Glomerular visceral epithelial cell (primary cell): ENCODE data around the gene ZNF438.

Experiments used
- DNase-seq: peaks from one replicate; pipeline ENCODE4 v3.0.0-alpha.2; 2016; ENCODE audit errors: extremely low spot score

The ZNF438 gene

DNA sequence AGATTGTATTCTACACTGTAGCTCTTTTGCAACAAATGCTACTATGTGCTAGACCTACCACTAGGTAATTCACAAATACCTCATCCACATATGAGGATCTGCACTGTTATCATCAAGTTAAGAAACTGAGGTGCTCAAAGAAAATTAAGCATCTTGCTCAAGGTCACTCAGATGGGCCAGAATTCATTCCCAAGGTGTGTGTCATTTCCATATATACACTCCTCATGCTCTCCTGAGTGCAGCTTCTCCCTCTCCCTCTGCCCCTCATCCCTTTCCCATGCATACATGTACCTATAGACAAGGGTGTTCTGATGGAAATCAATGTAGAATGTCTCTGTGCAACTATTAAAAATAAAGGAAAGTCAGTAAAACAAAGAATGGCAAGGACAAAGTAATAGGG is 146.2 kb downstream of the ZNF438 start:
- no peak for DNase-seq

DNA sequence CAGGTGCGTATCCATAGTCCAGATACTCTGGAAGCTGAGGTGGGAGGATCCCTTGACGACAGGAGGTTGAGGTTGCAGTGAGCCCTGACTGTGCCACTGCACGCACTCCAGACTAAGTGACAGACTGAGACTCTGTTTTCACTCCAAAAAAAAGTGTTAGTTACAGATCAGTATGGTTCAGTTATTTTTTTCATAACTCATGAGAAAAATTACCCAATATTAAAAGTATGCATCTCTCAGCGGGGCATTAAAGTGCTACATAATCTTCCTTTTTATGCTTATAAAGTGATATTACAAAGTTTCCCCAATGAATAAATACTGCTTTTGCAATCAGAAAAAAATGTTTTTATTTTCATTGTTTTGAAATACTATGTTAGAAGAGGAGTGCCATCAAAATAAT is 147.9 kb downstream of the ZNF438 start:
- no peak for DNase-seq

DNA sequence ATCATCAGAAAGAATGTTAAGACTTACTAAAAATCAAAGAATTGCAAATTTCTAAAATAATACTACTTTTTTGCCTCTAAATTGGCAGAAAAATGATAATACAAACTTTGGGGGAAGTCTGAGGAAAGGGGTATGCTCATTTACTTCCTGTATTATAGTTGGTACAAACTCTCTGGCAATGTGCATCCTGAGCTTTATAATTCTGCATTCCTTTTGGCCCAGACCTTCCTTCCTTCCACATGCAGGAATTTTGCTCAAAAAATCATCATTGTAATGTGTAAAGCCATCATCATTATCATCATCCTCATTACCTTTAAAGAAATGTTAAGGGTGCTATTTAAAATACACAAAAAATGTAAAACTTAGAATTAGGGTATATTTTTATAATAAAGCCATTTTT is 148.5 kb downstream of the ZNF438 start:
- no peak for DNase-seq

DNA sequence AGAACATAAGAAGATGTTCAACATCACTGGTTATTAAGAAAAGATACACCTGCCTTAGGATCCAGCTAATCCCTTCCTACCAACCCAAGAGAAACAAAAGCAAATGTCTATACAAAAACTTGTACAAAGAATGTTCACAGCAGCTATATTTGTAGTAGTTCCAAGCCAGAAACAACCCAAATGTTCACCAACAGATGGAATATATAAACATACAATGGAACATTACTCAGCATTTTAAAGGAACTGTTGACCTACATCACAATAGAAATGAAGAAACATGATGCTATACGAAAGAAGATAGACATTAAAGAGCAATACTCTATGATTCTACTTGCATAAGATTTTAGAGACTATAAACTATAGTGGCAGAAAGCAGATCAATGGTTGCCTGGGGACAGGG is 149.4 kb downstream of the ZNF438 start:
- no peak for DNase-seq

DNA sequence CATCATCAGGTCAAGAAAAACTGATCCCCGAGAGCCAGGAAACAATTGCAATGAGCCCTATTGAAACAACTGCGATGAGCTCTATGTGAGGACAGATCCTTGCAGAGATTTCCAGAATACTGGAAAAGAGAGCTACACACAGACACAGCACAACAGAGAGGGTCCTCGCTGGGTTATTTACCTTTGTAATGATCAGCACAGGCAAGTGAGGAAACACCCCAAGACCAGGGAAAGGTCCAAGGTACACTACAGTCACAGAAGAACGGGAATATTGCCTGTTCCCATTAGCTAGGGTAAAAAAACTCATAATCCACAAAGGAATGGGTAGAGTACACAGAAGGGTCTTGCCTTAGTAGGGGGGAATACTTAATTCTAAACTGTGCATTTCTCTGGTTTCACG is 152.7 kb downstream of the ZNF438 start:
- no peak for DNase-seq

DNA sequence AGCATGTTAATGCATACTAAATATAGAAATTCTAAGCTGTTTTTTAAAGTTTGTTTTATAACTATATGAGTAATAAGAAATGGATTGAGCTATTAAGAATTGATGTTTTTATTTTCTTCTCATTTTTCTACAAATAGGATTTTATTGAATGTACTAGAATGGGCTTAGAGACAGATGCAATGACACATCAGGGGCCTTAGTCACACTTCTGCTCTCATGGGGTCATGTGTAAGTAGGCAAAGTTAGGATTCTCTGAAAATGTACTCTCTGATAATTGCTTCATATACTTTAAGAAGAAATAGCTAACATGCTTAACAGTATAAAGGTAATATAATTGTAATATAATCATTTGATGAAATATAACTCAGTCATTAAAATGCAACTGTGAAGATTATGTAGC is 154.6 kb downstream of the ZNF438 start:
- no peak for DNase-seq

DNA sequence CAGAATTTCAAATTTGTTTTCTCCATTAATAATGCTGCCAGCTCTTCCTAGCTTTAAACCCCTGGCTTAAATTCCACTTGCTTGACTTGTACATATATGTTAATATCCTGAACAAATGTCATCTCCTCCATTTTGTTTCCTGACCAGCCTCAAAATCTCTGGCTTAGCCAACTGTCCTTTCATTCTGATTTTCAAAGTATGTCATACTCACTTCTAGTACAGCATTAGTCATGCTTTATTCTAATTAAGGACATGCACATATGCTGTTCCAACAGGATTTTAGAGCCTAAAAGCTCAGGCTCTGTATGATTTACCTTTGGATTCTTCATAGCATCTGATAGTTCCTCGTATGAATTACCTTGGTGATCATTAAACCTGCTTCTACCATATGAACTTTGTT is 158.3 kb downstream of the ZNF438 start:
- DNase-seq: no peak

DNA sequence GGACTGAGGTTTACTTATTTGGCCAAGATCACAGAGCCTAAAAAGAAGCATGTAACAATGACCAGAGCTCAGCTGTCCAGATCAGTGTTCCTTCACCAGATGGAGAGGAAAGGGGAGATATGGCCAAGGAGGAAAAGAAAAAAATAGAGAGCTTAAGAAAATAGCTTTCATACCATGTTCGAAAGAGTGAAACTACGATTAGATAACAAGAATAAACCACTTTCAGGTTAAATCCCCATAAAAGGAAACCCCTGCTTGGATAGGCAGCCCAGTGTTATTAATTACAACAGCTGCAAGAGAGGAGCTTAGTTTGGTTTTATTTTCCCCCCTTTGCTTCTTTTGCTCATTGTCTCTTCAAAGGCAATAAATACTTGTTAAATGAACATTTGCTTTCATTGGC is 160.8 kb downstream of the ZNF438 start:
- no peak for DNase-seq

DNA sequence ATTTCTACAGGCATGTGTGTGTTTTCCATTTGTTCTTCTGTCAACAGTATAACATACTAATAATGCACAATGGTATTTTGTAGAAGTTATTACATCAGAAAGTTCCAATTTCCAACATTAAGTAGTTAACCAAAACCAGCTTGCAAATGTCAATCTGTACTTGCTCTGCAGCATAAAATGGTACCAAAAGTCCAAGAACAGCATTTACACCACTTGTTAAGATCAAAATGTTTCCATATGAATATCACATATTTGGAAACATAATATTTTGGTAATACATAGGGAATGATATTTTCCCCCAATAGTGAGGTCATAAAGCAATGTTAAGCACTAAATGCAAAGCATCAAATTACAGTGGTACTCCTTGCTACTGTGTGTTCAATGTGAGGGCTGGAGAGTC is 162.1 kb downstream of the ZNF438 start:
- DNase-seq: no peak

DNA sequence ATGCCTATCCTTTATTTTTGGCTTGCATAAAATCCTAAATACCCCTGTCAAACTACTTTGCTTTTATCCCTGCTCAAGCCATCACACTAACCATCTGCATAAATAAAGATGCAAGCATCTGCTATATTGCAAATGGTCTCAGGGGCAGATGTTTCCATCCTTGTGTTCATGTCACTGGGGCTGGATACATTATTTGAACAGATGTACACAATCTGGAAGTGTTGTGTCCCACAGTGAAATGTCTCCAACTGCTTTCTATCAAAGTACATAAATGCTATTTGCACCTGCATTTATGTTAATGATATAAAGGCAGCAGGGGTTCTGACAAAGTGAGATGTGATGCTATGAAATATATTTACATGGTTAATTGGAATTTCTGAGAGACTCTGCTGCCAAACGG is 163.1 kb downstream of the ZNF438 start:
- no peak for DNase-seq

DNA sequence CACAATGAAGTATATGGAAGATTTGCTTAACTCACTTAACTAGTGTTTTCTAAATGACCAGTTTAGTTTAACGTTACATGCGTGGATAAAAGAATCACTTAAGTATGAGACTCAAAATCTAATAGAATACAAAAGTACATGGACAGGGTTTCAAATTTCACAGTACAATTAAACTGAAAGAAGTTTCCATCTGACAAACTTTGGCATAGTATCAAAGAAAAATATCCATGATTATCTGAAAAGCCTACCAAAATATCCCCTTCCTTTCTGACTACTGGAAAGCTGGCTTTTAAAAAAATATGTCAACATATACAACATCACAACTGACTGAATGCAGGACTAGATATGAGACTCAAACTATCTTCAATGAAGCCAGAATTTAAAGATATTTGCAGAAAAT is 164.8 kb downstream of the ZNF438 start:
- DNase-seq: no peak

DNA sequence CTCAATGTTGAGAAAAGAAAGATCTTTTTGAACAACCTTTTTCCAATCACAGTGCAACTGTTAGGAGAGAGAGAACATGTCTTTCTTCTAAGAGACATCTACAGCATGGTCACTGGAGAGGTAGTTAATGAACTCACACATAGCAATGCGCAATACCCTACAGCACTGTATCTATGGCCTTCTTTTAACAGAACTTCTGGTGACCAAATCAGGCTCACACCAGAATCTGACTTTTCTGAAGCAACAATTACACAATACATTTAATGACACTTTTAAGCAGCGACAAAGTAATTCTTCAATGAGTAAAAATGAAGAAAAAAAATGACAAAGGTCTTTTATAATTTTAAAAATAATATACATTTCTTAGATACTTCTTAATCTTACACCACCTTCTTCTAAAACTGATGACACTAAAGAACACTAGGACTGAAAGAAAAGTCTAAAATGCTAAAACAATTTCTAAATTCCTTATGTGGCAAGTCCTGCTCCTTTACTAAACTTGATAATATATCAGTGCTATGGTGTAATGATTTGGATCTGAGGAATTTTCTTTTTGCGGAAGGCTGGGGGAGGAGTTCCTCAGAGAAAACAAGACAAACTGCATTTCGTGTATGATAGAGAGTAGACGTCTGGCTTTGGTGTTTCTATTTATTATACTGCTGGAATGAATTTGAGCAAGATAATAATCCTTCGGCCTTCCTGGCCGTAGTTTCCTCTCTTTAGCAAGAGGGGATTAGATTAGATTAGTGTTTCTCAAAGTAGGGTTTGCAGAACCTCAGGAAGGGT is 166.3 kb downstream of the ZNF438 start:
- no peak for DNase-seq

DNA sequence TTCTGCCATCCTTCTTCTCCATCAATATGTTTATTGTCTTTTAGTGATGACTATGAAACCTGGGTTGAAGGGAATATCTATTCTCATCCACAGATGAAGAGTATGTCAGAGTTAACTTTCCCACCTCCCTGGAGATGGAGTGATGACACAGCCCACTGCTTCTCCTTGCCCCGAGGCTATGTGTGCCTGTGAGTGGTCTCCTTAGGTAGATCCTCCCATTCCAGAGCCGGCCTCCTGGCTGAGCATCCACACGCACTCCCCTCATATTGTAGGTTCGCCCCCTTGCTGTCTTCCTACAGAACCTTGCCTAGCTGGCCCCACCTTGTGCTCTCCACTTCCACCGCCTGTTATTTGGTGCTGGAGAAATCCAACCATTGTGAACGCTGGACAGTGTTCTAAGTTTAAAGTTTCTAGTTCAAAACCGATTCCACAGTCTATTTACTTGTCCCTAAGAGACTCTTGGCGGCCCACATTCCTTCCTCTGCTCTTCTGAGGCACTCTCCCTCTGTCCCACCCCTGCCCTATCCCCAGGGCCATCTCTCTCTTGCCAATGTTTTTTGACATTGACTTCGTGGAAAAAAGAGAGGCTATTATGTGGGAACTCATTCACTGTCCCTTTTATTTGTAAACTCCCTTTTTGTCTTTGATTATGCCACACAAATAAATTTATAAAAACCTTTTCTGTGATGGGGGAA is 168.0 kb downstream of the ZNF438 start:
- DNase-seq: no peak

DNA sequence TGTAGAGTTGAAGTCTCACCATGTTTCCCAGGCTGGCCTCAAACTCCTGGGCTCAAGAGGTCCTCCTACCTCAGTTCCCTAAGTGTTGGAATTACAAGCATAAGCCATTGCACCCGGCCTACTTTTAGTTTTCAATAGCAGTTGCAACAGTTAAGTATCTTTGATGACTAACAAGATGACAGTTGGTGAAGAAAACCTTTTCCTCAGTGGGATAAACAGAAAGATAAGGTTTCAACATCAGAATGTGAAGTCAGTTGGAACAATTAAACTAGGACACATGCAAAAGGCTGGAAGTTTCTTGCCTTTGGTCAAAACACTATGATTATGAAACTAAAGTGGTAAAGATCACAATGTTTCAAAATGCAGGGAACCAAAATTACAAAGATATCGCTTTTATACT is 169.2 kb downstream of the ZNF438 start:
- no peak for DNase-seq

DNA sequence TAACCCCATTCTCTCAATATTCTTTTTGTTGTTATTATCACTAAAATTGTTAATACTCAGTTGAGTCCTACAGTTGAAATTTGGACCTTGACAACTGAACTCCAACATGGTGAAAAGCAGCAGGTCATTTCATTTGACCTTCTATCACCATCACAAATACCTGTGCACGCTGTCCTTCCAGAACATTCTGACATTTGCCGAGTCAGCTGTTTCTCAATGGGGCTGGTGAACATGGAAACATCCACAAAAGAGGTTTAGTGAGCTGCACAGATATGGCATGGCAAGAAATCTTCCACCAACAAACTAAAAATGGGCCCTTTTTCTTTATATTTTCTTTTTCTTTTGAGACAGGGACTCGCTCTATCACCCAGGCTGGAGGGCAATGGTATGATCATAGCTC is 169.7 kb downstream of the ZNF438 start:
- no peak for DNase-seq

DNA sequence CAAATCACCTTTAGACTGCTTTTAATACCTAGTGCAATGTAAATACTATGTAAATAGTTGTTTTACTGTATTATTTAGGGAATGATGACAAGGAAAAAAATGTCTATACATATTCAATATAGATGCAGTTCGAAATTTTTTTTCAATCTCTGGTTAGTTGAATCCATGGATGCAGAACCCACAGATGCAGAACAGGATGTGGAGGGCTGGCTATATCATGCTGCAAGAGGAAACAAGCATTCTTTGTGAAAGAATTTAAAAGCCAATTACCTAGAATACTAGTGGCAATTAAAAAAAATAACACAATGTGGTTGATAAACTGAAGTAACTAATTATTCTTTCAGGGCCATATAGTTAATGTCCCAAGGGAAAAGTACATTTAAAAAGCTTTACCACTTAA is 170.4 kb downstream of the ZNF438 start:
- no peak for DNase-seq

DNA sequence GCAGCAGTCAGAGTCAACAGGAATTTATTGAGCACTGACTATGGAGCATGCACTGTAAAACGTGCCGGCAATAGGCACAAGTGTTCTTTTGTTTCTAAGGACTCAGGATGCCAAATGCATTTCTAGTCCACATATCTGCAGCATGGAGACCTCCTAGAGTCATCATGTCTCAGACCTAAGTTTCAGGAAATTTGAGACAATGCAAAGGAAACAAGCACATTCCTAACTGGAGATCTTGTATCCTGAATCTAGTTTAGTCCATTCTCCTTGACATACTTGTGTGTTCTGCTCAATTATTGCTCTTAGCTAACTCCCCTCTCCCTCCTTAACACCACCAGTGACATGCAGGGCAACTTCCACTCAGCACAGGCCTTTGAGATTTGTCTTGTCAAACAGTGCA is 173.2 kb downstream of the ZNF438 start:
- DNase-seq: no peak

DNA sequence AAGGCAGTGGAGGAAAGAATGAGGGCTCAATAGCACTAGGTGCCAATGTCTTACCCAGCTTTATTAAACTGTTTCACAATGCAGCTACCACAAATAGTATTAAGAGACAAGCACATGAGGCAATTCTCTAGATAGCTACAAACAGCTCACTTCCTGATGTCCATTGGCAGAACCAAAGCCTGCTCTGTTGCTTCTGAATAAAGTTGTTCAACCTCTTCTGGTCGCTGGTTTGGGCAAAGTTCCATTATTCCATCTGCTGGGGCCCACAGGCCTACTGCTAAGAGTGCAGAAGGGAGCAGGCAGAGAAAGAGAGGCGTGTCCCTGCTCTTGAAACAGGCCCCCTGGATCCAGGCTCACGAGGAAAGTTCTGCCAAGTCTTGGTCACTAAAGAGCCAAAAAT is 173.9 kb downstream of the ZNF438 start:
- DNase-seq: no peak

DNA sequence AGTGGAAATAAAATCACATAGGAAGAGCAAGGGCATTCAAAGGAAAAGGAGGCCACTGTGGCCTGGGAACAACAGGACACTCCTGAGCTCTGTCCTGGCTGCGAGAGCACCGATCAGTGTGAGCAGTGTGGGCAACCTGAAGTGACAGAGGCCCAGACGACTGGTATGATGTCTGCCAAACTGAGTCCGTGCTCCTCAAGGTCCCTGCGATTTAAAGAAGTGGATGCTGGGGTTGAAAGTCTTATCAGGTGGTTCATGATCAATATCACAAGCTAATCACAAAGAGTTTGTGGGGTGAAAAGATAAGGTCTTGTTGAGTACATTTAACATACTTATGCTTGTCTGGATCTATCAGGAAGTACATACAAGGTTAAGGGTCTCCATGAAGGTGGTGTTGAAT is 176.5 kb downstream of the ZNF438 start:
- DNase-seq: no peak

DNA sequence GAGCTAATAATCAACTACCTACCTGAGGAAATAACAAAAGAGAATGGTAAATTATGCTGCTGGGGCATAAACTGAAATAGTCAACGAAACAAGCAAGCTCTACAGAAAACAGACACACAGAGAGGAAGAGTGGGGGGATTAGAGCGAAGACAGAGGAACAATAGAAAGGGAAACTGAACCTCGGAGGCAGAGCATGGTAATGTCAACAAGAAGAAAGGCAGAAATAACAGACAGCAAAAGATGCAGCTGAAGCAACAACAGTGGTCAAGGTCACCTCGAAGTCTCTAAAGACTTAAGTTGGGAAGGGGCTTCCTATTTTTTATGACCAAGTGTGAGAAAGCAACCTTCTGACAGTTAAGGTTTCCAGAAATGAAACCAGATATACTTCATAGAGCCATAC is 177.0 kb downstream of the ZNF438 start:
- DNase-seq: no peak

DNA sequence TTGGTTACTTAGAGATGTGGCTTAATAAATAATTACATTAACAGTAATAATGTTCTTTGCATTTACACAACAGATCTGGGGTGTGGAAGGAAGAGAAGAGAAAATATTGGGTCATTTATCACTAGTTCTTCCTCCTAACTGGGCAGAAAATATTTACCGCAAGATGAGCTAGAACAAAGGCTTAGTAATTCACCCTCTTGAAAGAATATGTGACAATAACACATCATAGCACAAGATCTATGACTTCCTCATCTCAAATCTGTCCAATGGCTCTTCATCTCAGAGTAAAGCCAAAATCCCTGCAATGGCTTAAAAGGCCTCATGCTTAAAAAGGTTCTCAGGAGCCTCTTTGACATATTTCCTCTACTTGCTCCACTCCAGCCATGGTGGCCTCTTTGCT is 178.6 kb downstream of the ZNF438 start:
- DNase-seq: no peak

DNA sequence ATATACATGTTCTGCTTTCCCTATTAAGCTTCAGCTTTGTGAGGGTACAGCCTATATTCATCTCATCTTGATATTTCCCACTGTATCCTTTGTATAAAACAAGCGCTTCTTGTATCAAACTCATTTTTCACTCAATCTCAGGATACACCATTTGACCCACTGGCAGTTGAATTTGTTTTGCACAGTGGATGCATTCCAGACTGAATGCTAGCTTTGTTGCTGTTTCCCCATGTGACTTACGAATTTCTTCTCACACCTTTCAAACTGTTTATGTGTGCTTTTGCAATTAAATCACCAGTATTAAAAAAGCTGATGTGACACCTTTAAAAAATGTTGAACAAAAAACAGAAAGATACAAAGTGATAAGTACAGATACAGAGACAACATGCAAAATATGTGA is 180.9 kb downstream of the ZNF438 start:
- no peak for DNase-seq

DNA sequence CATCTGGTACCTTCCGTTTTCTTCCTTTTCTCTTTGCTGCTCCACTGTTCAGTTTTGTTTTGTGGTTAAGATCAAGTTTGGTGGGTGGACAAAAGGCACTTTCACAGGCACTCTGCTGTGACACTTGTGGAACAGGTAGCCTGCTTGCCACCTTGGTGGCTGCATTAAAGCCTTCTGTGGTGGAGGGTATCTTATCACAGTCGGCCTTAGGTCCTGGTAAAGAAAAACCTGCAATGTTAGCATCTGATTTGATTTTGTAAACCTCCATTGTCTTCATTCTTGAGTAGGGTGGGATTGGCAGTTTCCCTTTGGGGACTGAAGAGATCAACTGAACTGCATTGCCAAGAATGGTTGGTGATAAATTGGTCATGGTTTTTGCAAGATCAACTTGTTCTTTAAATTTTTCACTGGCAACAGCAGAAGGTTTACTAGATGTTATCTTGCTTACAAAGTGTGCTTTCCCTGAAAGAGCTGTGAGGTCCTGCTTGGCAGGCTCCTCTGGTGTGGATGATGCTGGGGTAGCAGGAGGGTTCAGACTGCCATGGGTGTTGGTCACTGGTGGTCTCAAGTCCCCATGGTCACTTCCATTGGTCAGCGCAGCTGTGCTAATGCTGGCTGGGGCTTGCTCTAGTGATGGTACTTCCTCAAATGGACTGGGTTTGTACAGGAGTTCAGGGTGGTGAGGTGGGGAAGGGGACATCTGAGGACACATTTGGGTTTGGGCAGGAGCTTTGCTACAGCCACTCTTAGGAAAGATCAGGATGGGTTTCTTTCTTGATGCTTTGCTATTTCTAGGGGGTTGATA is 182.2 kb downstream of the ZNF438 start:
- DNase-seq: no peak
